ENCODE results near the gene MMP24OS. TPM values are rescaled to one million over a fixed set of nuclear protein-coding genes. Genes with fewer than 3 reads are reported as not detected.

The MMP24OS gene
- total RNA-seq, 1 donor from 2014 or later: 2.9 TPM

GRCh38 chr20:35248641-35249475 lies 29.1 kb downstream of the MMP24OS start:
- Histone ChIP-seq H3K4me3 (no peak overlapping the region), H3K9ac (no peak overlapping the region), H3K27ac (no peak overlapping the region), H3K4me2 (no peak overlapping the region), H3K27me3 (no peaks in the 10 kb centered on the region), H4K20me1 (ENCODE audit: low read depth) (no peaks in the 10 kb centered on the region), H3K79me2 (ENCODE audit: low read depth) (no peaks in the 10 kb centered on the region), H2AFZ (replicated peaks) (no peak overlapping the region), H3F3A (ENCODE audit: low read depth) (no peaks in the 10 kb centered on the region), H3K9me3 (ENCODE audit: low read depth) (no peaks in the 10 kb centered on the region), H3K4me1 (peaks cover 3% of the 10 kb centered on the region), H3K36me3 (no peaks in the 10 kb centered on the region)
- Mint-ChIP-seq H3K9me3 (no peaks in the 10 kb centered on the region), H3K27me3 (ENCODE audit: insufficient read depth, low read depth) (peaks cover 2% of the 10 kb centered on the region), H3K36me3 (no peaks in the 10 kb centered on the region), H3K4me1 (peaks cover 6% of the 10 kb centered on the region), H3K4me3 (no peak overlapping the region), H3K27ac (no peak overlapping the region)
- TF ChIP-seq, protein P1, sequence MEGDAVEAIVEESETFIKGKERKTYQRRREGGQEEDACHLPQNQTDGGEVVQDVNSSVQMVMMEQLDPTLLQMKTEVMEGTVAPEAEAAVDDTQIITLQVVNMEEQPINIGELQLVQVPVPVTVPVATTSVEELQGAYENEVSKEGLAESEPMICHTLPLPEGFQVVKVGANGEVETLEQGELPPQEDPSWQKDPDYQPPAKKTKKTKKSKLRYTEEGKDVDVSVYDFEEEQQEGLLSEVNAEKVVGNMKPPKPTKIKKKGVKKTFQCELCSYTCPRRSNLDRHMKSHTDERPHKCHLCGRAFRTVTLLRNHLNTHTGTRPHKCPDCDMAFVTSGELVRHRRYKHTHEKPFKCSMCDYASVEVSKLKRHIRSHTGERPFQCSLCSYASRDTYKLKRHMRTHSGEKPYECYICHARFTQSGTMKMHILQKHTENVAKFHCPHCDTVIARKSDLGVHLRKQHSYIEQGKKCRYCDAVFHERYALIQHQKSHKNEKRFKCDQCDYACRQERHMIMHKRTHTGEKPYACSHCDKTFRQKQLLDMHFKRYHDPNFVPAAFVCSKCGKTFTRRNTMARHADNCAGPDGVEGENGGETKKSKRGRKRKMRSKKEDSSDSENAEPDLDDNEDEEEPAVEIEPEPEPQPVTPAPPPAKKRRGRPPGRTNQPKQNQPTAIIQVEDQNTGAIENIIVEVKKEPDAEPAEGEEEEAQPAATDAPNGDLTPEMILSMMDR (IDR thresholded peaks at IDR 0.05): no peak
- TF ChIP-seq EZH2phosphoT487 (IDR thresholded peaks at IDR 0.05): no peak
- no peak for TF ChIP-seq EZH2 (IDR thresholded peaks at IDR 0.05)
- no peak for DNase-seq (ENCODE audit: low spot score)

DNA sequence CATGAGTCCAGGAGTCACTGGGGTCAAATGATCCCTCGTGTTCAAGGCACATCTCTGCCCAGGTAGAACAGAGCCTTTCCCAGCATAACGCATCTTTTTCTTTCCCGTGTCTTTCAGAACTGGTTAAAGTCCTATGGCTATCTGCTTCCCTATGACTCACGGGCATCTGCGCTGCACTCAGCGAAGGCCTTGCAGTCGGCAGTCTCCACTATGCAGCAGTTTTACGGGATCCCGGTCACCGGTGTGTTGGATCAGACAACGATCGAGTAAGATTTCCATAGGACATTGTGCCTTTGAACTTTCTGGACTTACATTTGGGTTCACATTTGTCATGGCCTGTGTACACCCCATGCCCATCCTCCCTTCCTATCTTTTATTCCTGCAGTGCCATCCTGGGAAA lies 31.2 kb downstream of the MMP24OS start:
- Histone ChIP-seq H2AFZ (replicated peaks) (no peak overlapping the region), H3K9me3 (ENCODE audit: low read depth) (no peaks in the 10 kb centered on the region), H3K27ac (no peak overlapping the region), H3K27me3 (no peaks in the 10 kb centered on the region), H3K9ac (no peak overlapping the region), H3K4me1 (peaks cover 3% of the 10 kb centered on the region), H3K36me3 (no peaks in the 10 kb centered on the region), H3K4me2 (no peak overlapping the region), H4K20me1 (ENCODE audit: low read depth) (no peaks in the 10 kb centered on the region), H3F3A (ENCODE audit: low read depth) (no peaks in the 10 kb centered on the region), H3K4me3 (no peak overlapping the region), H3K79me2 (ENCODE audit: low read depth) (no peaks in the 10 kb centered on the region)
- Mint-ChIP-seq H3K36me3 (no peaks in the 10 kb centered on the region), H3K4me1 (peaks cover 6% of the 10 kb centered on the region), H3K9me3 (no peaks in the 10 kb centered on the region), H3K27me3 (ENCODE audit: insufficient read depth, low read depth) (peaks cover 2% of the 10 kb centered on the region), H3K27ac (no peak overlapping the region), H3K4me3 (no peak overlapping the region)
- no peak for TF ChIP-seq EZH2phosphoT487 (IDR thresholded peaks at IDR 0.05)
- TF ChIP-seq EZH2 (IDR thresholded peaks at IDR 0.05): no peak
- TF ChIP-seq, protein P1 (IDR thresholded peaks at IDR 0.05): no peak
- DNase-seq (ENCODE audit: low spot score): no peak

DNA sequence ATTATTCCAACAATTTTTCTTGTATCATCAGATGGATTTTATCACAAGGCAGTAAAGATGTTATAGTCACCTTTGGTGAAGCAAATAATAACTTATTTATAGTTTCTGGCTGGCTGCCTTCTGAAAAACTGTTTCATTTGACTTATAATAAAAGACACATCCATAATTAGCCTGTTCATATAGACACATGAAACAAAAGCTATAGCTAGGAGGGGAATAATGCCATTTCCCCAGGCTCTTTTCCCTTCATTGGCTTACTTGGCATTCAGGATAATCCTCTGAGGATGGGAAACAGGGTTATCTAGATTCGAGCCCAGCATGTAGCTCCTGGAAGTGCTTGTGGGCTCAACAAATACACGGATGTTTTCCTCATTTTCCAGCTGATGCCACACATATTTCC lies 33.9 kb downstream of the MMP24OS start:
- H3K27ac ChIP-seq: no peak overlapping the region
- TF ChIP-seq EZH2phosphoT487 (IDR thresholded peaks at IDR 0.05) (no peak), EZH2 (IDR thresholded peaks at IDR 0.05) (no peak)
- TF ChIP-seq, protein P1 (IDR thresholded peaks at IDR 0.05): no peak
- Mint-ChIP-seq H3K4me3 (no peak overlapping the region), H3K36me3 (no peaks in the 10 kb centered on the region), H3K4me1 (peaks cover 5% of the 10 kb centered on the region), H3K27ac (no peak overlapping the region), H3K27me3 (ENCODE audit: insufficient read depth, low read depth) (peaks cover 2% of the 10 kb centered on the region), H3K9me3 (no peaks in the 10 kb centered on the region)
- H4K20me1 ChIP-seq (ENCODE audit: low read depth): no peaks in the 10 kb centered on the region
- no peaks in the 10 kb centered on the region for H3K36me3 ChIP-seq
- no peaks in the 10 kb centered on the region for H3K4me1 ChIP-seq
- no peaks in the 10 kb centered on the region for H3K9me3 ChIP-seq (ENCODE audit: low read depth)
- no peak overlapping the region for H3K9ac ChIP-seq
- no peak overlapping the region for H2AFZ ChIP-seq (replicated peaks)
- DNase-seq (ENCODE audit: low spot score): no peak
- H3K27me3 ChIP-seq: no peaks in the 10 kb centered on the region
- H3K4me3 ChIP-seq: no peak overlapping the region
- H3K79me2 ChIP-seq (ENCODE audit: low read depth): no peaks in the 10 kb centered on the region
- no peak overlapping the region for H3K4me2 ChIP-seq
- no peaks in the 10 kb centered on the region for H3F3A ChIP-seq (ENCODE audit: low read depth)

Measured in neural progenitor cell (in vitro differentiated cells).